GM12891 (cell line): Measurements from ENCODE around the gene ATP6V1D. TPM values are rescaled to one million over a fixed set of nuclear protein-coding genes. Genes with fewer than 3 reads are reported as not detected.
"Not testable (repeated sequence)": the region's sequence is repeated elsewhere in the genome, so short reads cannot be mapped to it uniquely, and the experiment has no call there.

Experiments
- DNase-seq: peaks from one replicate; pipeline ENCODE4 v3.0.0; 2011; ENCODE audit warnings: low spot score; ENCODE audit not compliant: insufficient read length
- FAIRE-seq: peaks from 2 replicates; lab custom pipeline; 2011; peaks lifted over from hg19 to GRCh38; lab: Jason Lieb, UNC
- PAX5 ChIP-seq: IDR thresholded peaks from 2 replicates; pipeline ENCODE4 v1.6.1; 2011; ENCODE audit warnings: low read length, moderate library complexity, mild to moderate bottlenecking; ENCODE audit not compliant: insufficient read depth, severe bottlenecking
- POLR2A ChIP-seq: IDR thresholded peaks from 2 replicates; pipeline ENCODE4 v1.6.1; 2011; ENCODE audit warnings: low read depth, low read length, control low read depth
- POLR2AphosphoS5 ChIP-seq: IDR thresholded peaks from 2 replicates; pipeline ENCODE4 v1.6.1; 2011; ENCODE audit warnings: low read depth, low read length, control low read depth
- POU2F2 ChIP-seq: IDR thresholded peaks from 2 replicates; pipeline ENCODE4 v1.6.1; 2011; ENCODE audit warnings: low read depth, mild to moderate bottlenecking, control low read depth, low read length, moderate library complexity
- SPI1 ChIP-seq: IDR thresholded peaks from 2 replicates; pipeline ENCODE4 v1.6.1; 2011; ENCODE audit warnings: low read depth, low read length, control low read depth
- TAF1 ChIP-seq: IDR thresholded peaks from 2 replicates; pipeline ENCODE4 v1.6.1; 2011; ENCODE audit warnings: low read depth, low read length, control low read depth
- polyA plus RNA-seq: library from polyadenylated mRNA; unstranded; fragments of >200 nt; gene quantifications from one replicate; pipeline ENCODE4 v1.2.1, GENCODE V29; 2012; ENCODE audit warnings: low read depth, missing spikeins, inconsistent platforms; ENCODE audit not compliant: missing spikeins

Gene ATP6V1D
- 39.6 TPM for polyA plus RNA-seq

GRCh38 chr14:67359775-67360469, at the start of gene ATP6V1D, which contains the start of gene EIF2S1:
Gene ATP6V1D (minus strand): TSS chr14:67359804. CDS start chr14:67359698, 106 bp downstream.
Gene EIF2S1 (plus strand): TSS chr14:67360328. CDS start chr14:67364768, 4,440 bp downstream.
- TF ChIP-seq TAF1 (peak; percentile 72), POU2F2 (peak; percentile 56; the same call in 1 of the 2 replicates), POLR2AphosphoS5 (peak; percentile 95), POLR2A (peak; percentile 94), SPI1 (peak; percentile 90), PAX5 (no peak)
- DNase-seq (peak; percentile 77), FAIRE-seq (peak; percentile 100)

DNA sequence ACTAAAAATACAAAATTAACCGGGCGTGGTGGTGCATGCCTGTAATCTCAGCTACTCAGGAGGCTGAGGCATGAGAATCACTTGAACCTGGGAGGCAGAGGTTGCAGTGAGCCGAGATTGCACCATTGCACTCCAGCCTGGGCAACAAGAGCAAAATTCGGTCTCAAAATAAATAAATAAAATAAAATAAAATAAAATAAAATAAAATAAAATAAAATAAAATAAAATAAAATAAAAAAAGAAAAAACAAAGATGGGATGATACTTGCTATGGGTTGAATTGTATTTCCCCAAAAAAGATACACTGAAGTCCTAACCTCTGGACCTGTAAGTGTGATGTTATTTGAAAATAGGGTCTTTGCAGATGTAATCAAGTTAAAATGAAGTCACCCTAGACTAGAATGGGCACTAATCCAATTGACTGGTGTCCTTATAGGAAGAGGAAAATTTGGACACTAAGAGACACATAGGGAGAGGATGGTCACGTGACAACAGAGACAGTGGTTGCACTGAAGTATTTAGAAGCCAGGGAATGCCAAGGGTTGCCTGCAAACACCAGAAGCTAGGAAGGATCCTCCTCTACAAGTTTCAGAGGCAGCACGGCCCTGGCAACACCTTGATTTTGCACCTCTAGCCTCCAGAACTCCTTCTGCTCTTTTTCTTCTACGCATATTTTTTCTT, 48.7 kb upstream of the ATP6V1D start:
- FAIRE-seq, DNase-seq: not testable (repeated sequence)

GRCh38 chr14:67405771-67406170, 46.2 kb upstream of the ATP6V1D start:
- FAIRE-seq, result no peak

DNA sequence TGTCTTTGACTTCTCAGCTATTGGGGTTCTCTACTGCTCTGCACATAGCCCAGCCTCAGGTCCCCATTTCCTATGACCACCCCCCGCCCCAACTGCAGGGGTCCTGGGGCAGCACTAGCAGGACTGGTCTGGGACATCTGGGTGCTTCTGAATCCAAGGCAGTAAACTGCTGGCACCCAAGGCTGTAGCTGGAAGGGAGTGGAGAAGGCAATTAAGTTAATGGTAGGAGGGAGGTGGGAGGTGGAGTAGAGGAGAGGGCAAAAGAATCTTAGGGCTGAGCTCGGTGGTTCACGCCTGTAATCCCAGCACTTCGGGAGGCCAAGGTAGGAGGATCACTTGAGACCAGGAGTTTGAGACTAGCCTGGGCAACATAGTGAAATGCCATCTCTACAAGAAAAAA, 40.8 kb upstream of the ATP6V1D start:
- FAIRE-seq, result no peak

More at GRCh38 chr14:67405771-67406170, 46.2 kb upstream of the ATP6V1D start:
- TF ChIP-seq TAF1 (no peak), PAX5 (no peak), POLR2A (no peak), POU2F2 (no peak), POLR2AphosphoS5 (no peak), SPI1 (no peak)
- no peak for DNase-seq

GRCh38 chr14:67397536-67397935, 37.9 kb upstream of the ATP6V1D start:
- DNase-seq (no peak), FAIRE-seq (no peak)
- TF ChIP-seq TAF1 (no peak), SPI1 (no peak), POU2F2 (no peak), POLR2A (no peak), PAX5 (no peak), POLR2AphosphoS5 (no peak)

More for the DNA sequence above, 40.8 kb upstream of the ATP6V1D start:
- no peak for DNase-seq
- no peak for TF ChIP-seq POLR2A
- no peak for TF ChIP-seq PAX5
- no peak for TF ChIP-seq TAF1
- TF ChIP-seq POLR2AphosphoS5, result no peak
- no peak for TF ChIP-seq POU2F2
- no peak for TF ChIP-seq SPI1

DNA sequence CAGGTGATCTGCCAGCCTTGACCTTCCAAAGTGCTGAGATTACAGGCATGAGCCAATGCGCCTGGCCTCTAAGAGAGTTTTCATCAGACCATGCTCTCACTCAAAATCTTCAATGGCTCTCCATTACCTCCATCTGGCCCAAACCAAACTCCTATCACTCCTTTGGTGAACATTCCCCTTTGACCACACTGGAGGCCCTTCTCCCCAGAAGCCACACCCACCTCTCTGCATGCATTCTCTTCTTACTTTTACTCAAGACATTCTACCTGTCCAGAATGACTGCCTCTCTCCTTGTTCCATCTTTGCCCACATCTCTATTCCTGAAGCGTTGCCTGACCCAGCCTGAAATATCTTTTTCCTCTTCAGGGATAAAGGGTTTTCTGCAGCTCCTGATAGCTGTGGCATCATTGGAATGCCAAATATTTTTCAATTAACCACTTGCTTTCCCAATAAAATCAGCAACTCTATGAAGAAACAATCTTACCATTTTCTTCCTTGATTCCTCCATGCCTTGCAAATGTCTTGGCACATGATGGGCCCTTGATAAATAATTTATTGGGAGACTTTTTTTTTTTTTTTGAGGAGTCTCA, 36.9 kb upstream of the ATP6V1D start:
- TF ChIP-seq POU2F2 (no peak), PAX5 (no peak), SPI1 (no peak), POLR2AphosphoS5 (no peak), POLR2A (no peak)
- FAIRE-seq, result no peak
- DNase-seq, result no peak

DNA sequence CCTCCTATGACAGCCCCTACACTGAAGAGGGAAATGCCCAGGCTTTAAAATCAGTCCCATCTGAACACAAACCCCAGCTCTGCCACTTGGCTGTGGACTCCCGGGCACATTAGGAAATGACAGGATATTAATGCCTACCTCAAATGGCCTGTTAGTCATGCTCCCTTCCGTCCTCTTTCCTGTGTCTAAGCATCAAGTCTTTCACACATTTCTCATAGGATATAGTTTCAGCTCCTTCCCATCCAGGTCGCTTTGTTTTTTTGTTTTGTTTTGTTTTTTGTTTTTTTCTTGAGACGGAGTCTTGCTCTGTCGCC, 36.2 kb upstream of the ATP6V1D start:
- TF ChIP-seq PAX5 (no peak), SPI1 (no peak), TAF1 (no peak), POLR2AphosphoS5 (no peak), POLR2A (no peak), POU2F2 (no peak)

GRCh38 chr14:67395086-67395875, 35.7 kb upstream of the ATP6V1D start:
- TF ChIP-seq POLR2A, result no peak
- no peak for TF ChIP-seq POU2F2
- no peak for TF ChIP-seq PAX5
- TF ChIP-seq TAF1, result no peak
- TF ChIP-seq SPI1, result no peak
- no peak for TF ChIP-seq POLR2AphosphoS5
- DNase-seq (no peak), FAIRE-seq (no peak)

More for the DNA sequence above, 36.2 kb upstream of the ATP6V1D start:
- no peak for DNase-seq
- no peak for FAIRE-seq
